Measurements from ENCODE around the gene ULK2.

The ULK2 gene

DNA sequence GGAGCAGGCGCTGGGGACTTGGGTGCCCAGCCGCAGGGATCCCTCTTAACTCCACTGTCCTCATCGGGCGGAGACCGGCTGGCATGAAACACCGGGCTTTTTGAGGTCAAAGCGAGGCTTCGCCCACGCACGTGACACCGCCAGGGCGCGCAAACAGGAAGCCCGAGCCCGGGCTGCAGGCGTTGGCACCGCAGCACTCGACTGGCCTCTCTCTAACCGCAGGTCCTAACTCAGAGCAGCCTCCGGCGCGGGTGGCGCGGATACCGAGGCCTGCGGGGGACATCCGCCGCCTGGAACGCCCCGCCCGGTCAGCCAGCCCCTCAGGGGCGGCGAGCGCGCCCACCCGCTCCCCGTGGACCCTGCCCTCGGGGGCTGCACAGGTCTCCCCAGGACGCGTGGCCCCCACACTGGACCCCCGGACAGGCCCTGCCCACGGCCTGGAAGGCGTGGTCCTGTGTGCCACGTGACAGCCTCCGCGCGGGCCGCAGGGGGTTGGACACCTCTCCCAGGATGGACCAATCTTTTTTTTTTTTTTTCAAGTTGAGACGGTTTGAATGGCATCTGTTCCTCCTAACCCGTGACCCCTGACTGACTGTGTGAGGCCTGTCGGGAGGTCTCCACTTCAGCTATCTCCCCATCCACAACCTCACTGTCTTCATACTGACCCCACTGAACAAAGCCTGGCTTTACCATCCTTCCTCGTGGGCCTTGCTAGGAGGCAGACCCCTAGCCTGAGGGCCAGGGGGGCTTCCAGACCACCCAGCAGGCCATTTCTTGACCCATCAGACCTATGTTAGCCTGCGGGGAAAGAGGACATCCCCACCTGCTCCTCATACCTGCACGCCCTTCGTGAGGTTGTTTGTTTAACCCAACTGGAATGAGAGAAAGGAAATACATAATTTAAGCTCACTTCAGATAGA lies 143.0 kb downstream of the ULK2 start:
- Histone ChIP-seq H3K4me1 (ENCODE audit: control insufficient read depth, insufficient read depth, low read length) (no peaks in the 10 kb centered on the region; the same call in 1 of the 2 replicates), H3K4me3 (ENCODE audit: low read depth, low read length) (no peak overlapping the region), H3K36me3 (ENCODE audit: control insufficient read depth, insufficient read depth, low read length) (no peaks in the 10 kb centered on the region), H3K9me3 (ENCODE audit: control insufficient read depth, insufficient read depth, low read depth, low read length) (no peaks in the 10 kb centered on the region), H3K27me3 (ENCODE audit: control insufficient read depth, insufficient read depth, low read length) (no peaks in the 10 kb centered on the region), H3K27ac (ENCODE audit: low read depth, low read length) (no peak overlapping the region), H3K9ac (ENCODE audit: low read length) (no peak overlapping the region)

DNA sequence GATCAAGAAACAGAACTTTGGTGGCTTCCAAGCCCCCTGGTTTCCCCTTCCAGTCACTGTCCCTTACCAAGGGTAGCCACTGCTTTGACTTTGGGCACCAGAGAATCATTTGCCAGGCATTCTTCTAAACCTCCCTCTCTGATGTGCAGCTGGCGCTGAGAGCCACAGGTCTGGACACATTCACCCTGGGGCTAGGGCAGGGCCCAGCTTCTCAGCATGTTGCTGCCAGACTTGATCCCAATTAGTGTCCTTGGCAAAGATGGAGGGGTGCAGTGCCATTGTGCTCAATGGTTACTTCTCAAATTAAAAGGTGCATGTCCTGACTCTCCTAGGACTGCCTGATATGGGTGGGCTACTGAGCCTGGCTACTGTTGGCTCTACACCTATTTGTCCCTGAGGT lies 143.8 kb downstream of the ULK2 start:
- H3K36me3 ChIP-seq (ENCODE audit: control insufficient read depth, insufficient read depth, low read length) = no peaks in the 10 kb centered on the region
- H3K27me3 ChIP-seq (ENCODE audit: control insufficient read depth, insufficient read depth, low read length) = no peaks in the 10 kb centered on the region
- H3K27ac ChIP-seq (ENCODE audit: low read depth, low read length) = no peak overlapping the region
- H3K9me3 ChIP-seq (ENCODE audit: control insufficient read depth, insufficient read depth, low read depth, low read length) = no peaks in the 10 kb centered on the region
- no peak overlapping the region for H3K9ac ChIP-seq (ENCODE audit: low read length)
- no peak overlapping the region for H3K4me3 ChIP-seq (ENCODE audit: low read depth, low read length)
- no peaks in the 10 kb centered on the region; the same call in 1 of the 2 replicates for H3K4me1 ChIP-seq (ENCODE audit: control insufficient read depth, insufficient read depth, low read length)

Data from HUES6 (cell line).